MM.1S (cell line): ENCODE data around the gene PPP1R14C.

ENCODE experiments used
- DNase-seq: peaks from one replicate; pipeline ENCODE4 v3.0.0-alpha.2; 2015
- H2AFZ ChIP-seq: fragments of 300-600 bp; sonication (generic); 2 replicates; pipeline ENCODE4 v1.6.0; 2016; ENCODE audit warnings: antibody characterized with exemption, low read length
- H3F3A ChIP-seq: fragments of 300-600 bp; sonication (generic); 2 replicates; pipeline ENCODE4 v1.6.1; 2016; ENCODE audit warnings: mild to moderate bottlenecking, antibody characterized with exemption, low read length, moderate library complexity, mixed read lengths; ENCODE audit not compliant: insufficient read depth
- H3K27ac ChIP-seq: fragments of 300-600 bp; sonication (generic); 2 replicates; pipeline ENCODE4 v1.5.1; 2016; ENCODE audit warnings: mild to moderate bottlenecking, low read length
- H3K27me3 ChIP-seq: fragments of 300-600 bp; sonication (generic); replicated peaks from 2 replicates; pipeline ENCODE4 v1.6.0; 2016; ENCODE audit warnings: low read length; ENCODE audit not compliant: insufficient read depth
- H3K36me3 ChIP-seq: fragments of 300-600 bp; sonication (generic); replicated peaks from 2 replicates; pipeline ENCODE4 v1.6.1; 2016; ENCODE audit warnings: mild to moderate bottlenecking, low read length, mixed read lengths; ENCODE audit not compliant: insufficient read depth
- H3K4me1 ChIP-seq: fragments of 300-600 bp; sonication (generic); 2 replicates; pipeline ENCODE4 v1.6.1; 2016; ENCODE audit warnings: low read length, mixed read lengths
- H3K4me2 ChIP-seq: fragments of 300-600 bp; sonication (generic); 2 replicates; pipeline ENCODE4 v1.6.0; 2016; ENCODE audit warnings: low read depth, low read length
- H3K4me3 ChIP-seq: fragments of 300-600 bp; sonication (generic); 2 replicates; pipeline ENCODE4 v1.5.1; 2016; ENCODE audit warnings: low read length, mixed read lengths
- H3K79me2 ChIP-seq: fragments of 300-600 bp; sonication (generic); 2 replicates; pipeline ENCODE4 v1.6.1; 2016; ENCODE audit warnings: mixed run types, low read length, mixed read lengths
- H3K9ac ChIP-seq: fragments of 300-600 bp; sonication (generic); 2 replicates; pipeline ENCODE4 v1.6.1; 2016; ENCODE audit warnings: low read length, mixed read lengths
- H3K9me2 ChIP-seq: fragments of 300-600 bp; sonication (generic); replicated peaks from 2 replicates; pipeline ENCODE4 v1.6.1; 2016; ENCODE audit warnings: mild to moderate bottlenecking, low read length, mixed read lengths; ENCODE audit not compliant: insufficient read depth
- H3K9me3 ChIP-seq: fragments of 300-600 bp; sonication (generic); replicated peaks from 2 replicates; pipeline ENCODE4 v1.6.1; 2016; ENCODE audit warnings: mild to moderate bottlenecking, low read length, mixed read lengths; ENCODE audit not compliant: insufficient read depth
- H4K20me1 ChIP-seq: fragments of 300-600 bp; sonication (generic); 2 replicates; pipeline ENCODE4 v1.6.1; 2016; ENCODE audit warnings: mild to moderate bottlenecking, low read length, moderate library complexity, mixed read lengths; ENCODE audit not compliant: insufficient read depth
- EZH2 ChIP-seq: fragments of 300-600 bp; sonication (generic); optimal IDR thresholded peaks from 2 replicates; pipeline ENCODE3; 2017; ENCODE audit warnings: low read depth, mild to moderate bottlenecking, antibody characterized with exemption, low read length, mixed read lengths
- EZH2phosphoT487 ChIP-seq: fragments of 300-600 bp; sonication (generic); IDR thresholded peaks from 2 replicates; pipeline ENCODE4 v1.6.1; 2018; ENCODE audit warnings: antibody characterized with exemption, low read length
- TF ChIP-seq, protein P1 (sequence below): fragments of 300-600 bp; sonication (generic); IDR thresholded peaks from 2 replicates; pipeline ENCODE4 v1.5.1; 2016; ENCODE audit warnings: antibody characterized with exemption, low read length, mixed read lengths

Gene PPP1R14C

DNA sequence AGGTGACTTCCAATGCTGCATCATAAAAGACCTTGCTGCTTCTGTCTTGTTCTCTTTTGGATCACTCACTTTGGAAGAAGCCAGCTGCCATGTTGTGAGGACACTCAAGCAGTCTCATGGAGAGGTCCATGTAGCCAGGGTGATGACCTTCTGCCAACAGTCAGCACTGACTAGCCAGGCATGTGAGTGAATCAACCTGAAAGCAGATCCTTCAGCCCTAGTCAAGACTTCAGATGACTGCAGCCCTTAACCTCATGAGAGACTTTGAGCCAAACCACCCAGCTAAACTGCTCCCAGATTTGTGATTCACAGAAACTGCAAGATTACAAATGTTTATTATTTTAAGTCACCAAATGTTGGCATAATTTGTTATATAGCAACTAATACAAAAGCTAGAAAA, 140.0 kb downstream of the PPP1R14C start:
- no peaks in the 10 kb centered on the region for H3K79me2 ChIP-seq
- H3K27ac ChIP-seq, result no peak overlapping the region
- no peak for DNase-seq
- no peaks in the 10 kb centered on the region for H3K36me3 ChIP-seq
- H3K9me2 ChIP-seq, result no peaks in the 10 kb centered on the region
- H2AFZ ChIP-seq, result no peak overlapping the region
- H3K27me3 ChIP-seq, result no peaks in the 10 kb centered on the region
- no peaks in the 10 kb centered on the region for H4K20me1 ChIP-seq
- no peaks in the 10 kb centered on the region for H3K4me1 ChIP-seq
- no peak for TF ChIP-seq EZH2
- TF ChIP-seq, protein P1, sequence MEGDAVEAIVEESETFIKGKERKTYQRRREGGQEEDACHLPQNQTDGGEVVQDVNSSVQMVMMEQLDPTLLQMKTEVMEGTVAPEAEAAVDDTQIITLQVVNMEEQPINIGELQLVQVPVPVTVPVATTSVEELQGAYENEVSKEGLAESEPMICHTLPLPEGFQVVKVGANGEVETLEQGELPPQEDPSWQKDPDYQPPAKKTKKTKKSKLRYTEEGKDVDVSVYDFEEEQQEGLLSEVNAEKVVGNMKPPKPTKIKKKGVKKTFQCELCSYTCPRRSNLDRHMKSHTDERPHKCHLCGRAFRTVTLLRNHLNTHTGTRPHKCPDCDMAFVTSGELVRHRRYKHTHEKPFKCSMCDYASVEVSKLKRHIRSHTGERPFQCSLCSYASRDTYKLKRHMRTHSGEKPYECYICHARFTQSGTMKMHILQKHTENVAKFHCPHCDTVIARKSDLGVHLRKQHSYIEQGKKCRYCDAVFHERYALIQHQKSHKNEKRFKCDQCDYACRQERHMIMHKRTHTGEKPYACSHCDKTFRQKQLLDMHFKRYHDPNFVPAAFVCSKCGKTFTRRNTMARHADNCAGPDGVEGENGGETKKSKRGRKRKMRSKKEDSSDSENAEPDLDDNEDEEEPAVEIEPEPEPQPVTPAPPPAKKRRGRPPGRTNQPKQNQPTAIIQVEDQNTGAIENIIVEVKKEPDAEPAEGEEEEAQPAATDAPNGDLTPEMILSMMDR, result no peak
- TF ChIP-seq EZH2phosphoT487, result no peak
- no peaks in the 10 kb centered on the region for H3F3A ChIP-seq
- H3K4me3 ChIP-seq, result no peak overlapping the region
- no peak overlapping the region for H3K9ac ChIP-seq
- H3K9me3 ChIP-seq, result no peaks in the 10 kb centered on the region
- no peak overlapping the region for H3K4me2 ChIP-seq

DNA sequence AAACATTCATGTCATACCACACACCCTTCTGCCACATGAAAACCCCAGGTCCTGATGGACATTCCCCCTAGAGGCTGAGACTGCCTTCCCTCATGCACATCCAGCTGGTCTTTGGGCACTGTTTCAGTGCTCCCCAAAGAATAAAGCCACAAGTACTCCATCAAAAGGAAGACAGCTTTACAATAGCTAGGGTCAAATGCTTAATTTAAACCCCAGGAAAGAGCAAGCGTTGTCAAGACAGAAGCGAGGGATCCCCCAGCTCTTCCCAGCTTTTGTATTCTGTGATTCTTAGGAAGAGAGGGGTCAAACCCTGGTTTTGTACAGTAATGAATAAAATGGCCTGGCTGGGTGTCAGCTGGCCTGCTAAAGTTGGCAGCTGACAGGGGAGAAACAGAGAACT, 143.6 kb downstream of the PPP1R14C start:
- H3K79me2 ChIP-seq, result no peaks in the 10 kb centered on the region
- no peaks in the 10 kb centered on the region for H3K4me1 ChIP-seq
- TF ChIP-seq EZH2, result no peak
- TF ChIP-seq, protein P1, result no peak
- TF ChIP-seq EZH2phosphoT487, result no peak
- no peak overlapping the region for H3K27ac ChIP-seq
- no peaks in the 10 kb centered on the region for H3F3A ChIP-seq
- no peaks in the 10 kb centered on the region for H3K27me3 ChIP-seq
- H2AFZ ChIP-seq, result no peak overlapping the region
- no peaks in the 10 kb centered on the region for H4K20me1 ChIP-seq
- no peaks in the 10 kb centered on the region for H3K9me3 ChIP-seq
- H3K36me3 ChIP-seq, result no peaks in the 10 kb centered on the region
- no peak overlapping the region for H3K9ac ChIP-seq
- H3K9me2 ChIP-seq, result no peaks in the 10 kb centered on the region
- H3K4me3 ChIP-seq, result no peak overlapping the region
- H3K4me2 ChIP-seq, result no peak overlapping the region
- DNase-seq, result no peak

DNA sequence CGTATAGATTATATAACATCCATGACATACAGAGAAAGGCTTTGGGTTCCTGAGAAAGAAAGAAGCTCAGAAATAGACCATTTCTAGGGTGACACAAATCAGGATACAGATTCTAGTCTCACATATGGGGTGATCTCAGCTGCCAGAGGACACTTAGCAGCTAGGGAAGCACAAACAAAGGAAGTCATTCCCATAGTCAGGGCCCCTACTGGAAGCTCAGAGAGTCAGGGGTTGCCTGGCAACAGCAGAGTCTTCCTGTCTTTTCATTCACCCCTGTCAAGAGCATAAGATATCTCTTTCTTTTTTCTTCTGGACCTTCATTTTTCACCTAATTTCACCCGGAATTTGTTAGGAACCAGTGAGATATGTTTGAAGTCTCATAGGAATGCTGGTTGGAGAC, 144.1 kb downstream of the PPP1R14C start:
- H3K27ac ChIP-seq, result no peak overlapping the region
- no peaks in the 10 kb centered on the region for H3K9me2 ChIP-seq
- TF ChIP-seq EZH2, result no peak
- no peak for TF ChIP-seq EZH2phosphoT487
- TF ChIP-seq, protein P1, result no peak
- no peak overlapping the region for H3K9ac ChIP-seq
- H3K9me3 ChIP-seq, result no peaks in the 10 kb centered on the region
- H4K20me1 ChIP-seq, result no peaks in the 10 kb centered on the region
- no peaks in the 10 kb centered on the region for H3K27me3 ChIP-seq
- H3K4me3 ChIP-seq, result no peak overlapping the region
- H3K4me2 ChIP-seq, result no peak overlapping the region
- H2AFZ ChIP-seq, result no peak overlapping the region
- H3K79me2 ChIP-seq, result no peaks in the 10 kb centered on the region
- no peaks in the 10 kb centered on the region for H3K4me1 ChIP-seq
- H3K36me3 ChIP-seq, result no peaks in the 10 kb centered on the region
- H3F3A ChIP-seq, result no peaks in the 10 kb centered on the region
- DNase-seq, result no peak
